Sigmoid colon (tissue), 4 donors: ENCODE measurements around the gene ATXN8OS.

Source experiments
- CTCF ChIP-seq, 4 experiments: fragments of 450-650 bp in 3 of 4; fragments of 200-600 bp in 1 of 4; IDR thresholded peaks; one replicate each; pipeline ENCODE4 v1.5.1; 2016 to 2019; ENCODE audit warnings: antibody characterized with exemption in 4 of 4, mild to moderate bottlenecking in 3 of 4, moderate library complexity in 2 of 4
- EP300 ChIP-seq, 4 donors: sonication (generic); formaldehyde crosslinking; IDR thresholded peaks; one replicate each; pipeline ENCODE4 v1.6.1; 2017; ENCODE audit warnings: antibody characterized with exemption in 4 of 4
- POLR2A ChIP-seq, 2 donors: fragments of 450-650 bp; IDR thresholded peaks; one replicate each; pipeline ENCODE4 v1.6.1; 2016; ENCODE audit warnings: antibody characterized with exemption in 2 of 2, mild to moderate bottlenecking in 2 of 2, moderate library complexity in 2 of 2
- POLR2AphosphoS5 ChIP-seq, 4 donors: sonication (generic); formaldehyde crosslinking; IDR thresholded peaks; one replicate each; pipeline ENCODE4 v1.6.1; 2017; ENCODE audit warnings: antibody characterized with exemption in 4 of 4

GRCh38 chr13:70128098-70128497, 20.5 kb downstream of the ATXN8OS start:
- TF ChIP-seq CTCF (IDR thresholded peaks at IDR 0.05) (no peak), EP300 (IDR thresholded peaks at IDR 0.05) (no peak), POLR2A (IDR thresholded peaks at IDR 0.05) (no peak), POLR2AphosphoS5 (IDR thresholded peaks at IDR 0.05) (no peak)
